WTC11 (cell line): ENCODE data around the gene ITPR1. TPM values are rescaled to one million over a fixed set of nuclear protein-coding genes. Genes with fewer than 3 reads are reported as not detected.

Experiments used
- ATAC-seq: fragments of 200-7000 bp; cut with Tn5 transposase; 2 replicates; pipeline ENCODE4 v1.10.0; 2021; ENCODE audit warnings: mild to moderate bottlenecking, moderate library complexity
- CTCF ChIA-PET: fragments of 300-600 bp; sonication (Branson Sonifier 250); formaldehyde crosslinking; loops from one replicate; lab custom pipeline; 2021; ENCODE audit warnings: antibody characterized with exemption; lab: Charles Lee
- POLR2A ChIA-PET: fragments of 350-600 bp; sonication (Branson Sonifier 250); formaldehyde crosslinking; loops from one replicate; lab custom pipeline; 2021; ENCODE audit warnings: antibody characterized with exemption; lab: Charles Lee
- DNase-seq: peaks from one replicate; pipeline ENCODE4 v3.0.0; 2021; ENCODE audit warnings: low spot score
- H3K27ac Mint-ChIP-seq: 2 replicates; pipeline ENCODE4 v1.8.0; 2021; ENCODE audit warnings: mixed read lengths
- H3K27me3 Mint-ChIP-seq: 2 replicates; pipeline ENCODE4 v1.8.0; 2021; ENCODE audit warnings: low read depth, mild to moderate bottlenecking, moderate library complexity, mixed read lengths
- H3K36me3 Mint-ChIP-seq: 2 replicates; pipeline ENCODE4 v1.8.0; 2021; ENCODE audit warnings: mixed read lengths
- H3K4me1 Mint-ChIP-seq: 2 replicates; pipeline ENCODE4 v1.8.0; 2022; ENCODE audit warnings: mixed read lengths
- H3K4me3 Mint-ChIP-seq: 2 replicates; pipeline ENCODE4 v1.8.0; 2021; ENCODE audit warnings: mild to moderate bottlenecking, moderate library complexity, mixed read lengths
- H3K9me3 Mint-ChIP-seq: 2 replicates; pipeline ENCODE4 v1.8.0; 2021; ENCODE audit warnings: mixed read lengths
- AR ChIP-seq: fragments of 250-450 bp; sonication (Bioruptor Pico); IDR thresholded peaks from 2 replicates; pipeline ENCODE4 v1.9.0; 2021; ENCODE audit warnings: mild to moderate bottlenecking
- ATF1 ChIP-seq: sonication (generic); formaldehyde crosslinking; IDR thresholded peaks from 2 replicates; pipeline ENCODE4 v1.8.1; 2023; ENCODE audit warnings: mild to moderate bottlenecking, moderate library complexity, missing genetic modification reagents
- ATF6 ChIP-seq: sonication (generic); formaldehyde crosslinking; IDR thresholded peaks from 2 replicates; pipeline ENCODE4 v1.8.1; 2023; ENCODE audit warnings: mild to moderate bottlenecking, missing genetic modification reagents
- IRF1 ChIP-seq: sonication (generic); formaldehyde crosslinking; IDR thresholded peaks from 2 replicates; pipeline ENCODE4 v1.8.0; 2023; ENCODE audit warnings: missing genetic modification reagents
- KAT7 ChIP-seq: sonication (generic); formaldehyde crosslinking; IDR thresholded peaks from 2 replicates; pipeline ENCODE4 v1.8.1; 2023; ENCODE audit warnings: missing genetic modification reagents, mild to moderate bottlenecking, borderline replicate concordance
- MAX ChIP-seq: sonication (generic); formaldehyde crosslinking; IDR thresholded peaks from 2 replicates; pipeline ENCODE4 v1.8.0; 2022; ENCODE audit warnings: mild to moderate bottlenecking, missing genetic modification reagents
- MLX ChIP-seq: sonication (generic); formaldehyde crosslinking; IDR thresholded peaks from 2 replicates; pipeline ENCODE4 v1.8.1; 2023; ENCODE audit warnings: mild to moderate bottlenecking, missing genetic modification reagents, moderate library complexity
- NFYB ChIP-seq: sonication (generic); formaldehyde crosslinking; conservative IDR thresholded peaks from 2 replicates; pipeline ENCODE4 v1.8.0; 2022; ENCODE audit warnings: low read depth, missing genetic modification reagents
- RELA ChIP-seq: sonication (generic); formaldehyde crosslinking; IDR thresholded peaks from 2 replicates; pipeline ENCODE4 v1.8.1; 2022; ENCODE audit warnings: missing genetic modification reagents, mild to moderate bottlenecking, borderline replicate concordance
- RORB ChIP-seq: fragments of 250-450 bp; sonication (Bioruptor Pico); IDR thresholded peaks from 2 replicates; pipeline ENCODE4 v1.9.0; 2021; ENCODE audit warnings: mild to moderate bottlenecking
- SMAD4 ChIP-seq: sonication (generic); formaldehyde crosslinking; IDR thresholded peaks from 2 replicates; pipeline ENCODE4 v1.8.0; 2022; ENCODE audit warnings: mild to moderate bottlenecking, missing genetic modification reagents
- STAT6 ChIP-seq: sonication (generic); formaldehyde crosslinking; conservative IDR thresholded peaks from 2 replicates; pipeline ENCODE4 v1.8.1; 2023; ENCODE audit warnings: mild to moderate bottlenecking, low read depth, missing genetic modification reagents, moderate library complexity
- TCF7 ChIP-seq: sonication (generic); formaldehyde crosslinking; IDR thresholded peaks from 2 replicates; pipeline ENCODE4 v1.8.0; 2022; ENCODE audit warnings: mild to moderate bottlenecking, low read depth, missing genetic modification reagents, moderate library complexity
- ZBTB21 ChIP-seq: sonication (generic); formaldehyde crosslinking; IDR thresholded peaks from 2 replicates; pipeline ENCODE4 v1.8.1; 2023; ENCODE audit warnings: mild to moderate bottlenecking, missing genetic modification reagents, borderline replicate concordance
- ZNF121 ChIP-seq: sonication (generic); formaldehyde crosslinking; IDR thresholded peaks from 2 replicates; pipeline ENCODE4 v1.8.0; 2023; ENCODE audit warnings: missing genetic modification reagents
- ZNF232 ChIP-seq: sonication (generic); formaldehyde crosslinking; IDR thresholded peaks from 2 replicates; pipeline ENCODE4 v1.8.0; 2022; ENCODE audit warnings: mild to moderate bottlenecking, missing genetic modification reagents
- ZNF671 ChIP-seq: fragments of 250-450 bp; sonication (Bioruptor Pico); IDR thresholded peaks from 2 replicates; pipeline ENCODE4 v1.8.0; 2021; ENCODE audit warnings: mild to moderate bottlenecking
- ZSCAN18 ChIP-seq: fragments of 250-450 bp; sonication (Bioruptor Pico); IDR thresholded peaks from 2 replicates; pipeline ENCODE4 v2.1.2; 2022; ENCODE audit warnings: mild to moderate bottlenecking, moderate library complexity
- total RNA-seq: library from RNA; stranded (reverse); gene quantifications from 3 replicates; pipeline ENCODE4 v1.2.3, GENCODE V29; 2021

The ITPR1 gene
- total RNA-seq, 1 experiment from 2014 or later: 11.8 TPM

- H3K4me3 Mint-ChIP-seq: no peak overlapping the region
- peaks cover 19% of the 10 kb centered on the region for H3K36me3 Mint-ChIP-seq
- H3K4me1 Mint-ChIP-seq: peaks cover 23% of the 10 kb centered on the region
- peaks cover 11% of the 10 kb centered on the region for H3K9me3 Mint-ChIP-seq
- H3K27ac Mint-ChIP-seq: no peak overlapping the region
- H3K27me3 Mint-ChIP-seq: no peaks in the 10 kb centered on the region
- ATAC-seq (no peak), DNase-seq (no peak)
- ChIA-PET CTCF (interaction anchor here (0.8 to 1.9 kb wide), 2 partner anchors 26 to 52 kb away, joined by 3 to 8 read pairs; no protein-coding TSS in a partner anchor), POLR2A (no interaction called here)
- no peak for TF ChIP-seq IRF1
- TF ChIP-seq MLX (CRISPR knock-in tag): no peak
- TF ChIP-seq RORB (CRISPR knock-in tag): no peak
- TF ChIP-seq ZNF671 (CRISPR knock-in tag): no peak
- no peak for TF ChIP-seq NFYB (CRISPR knock-in tag)
- TF ChIP-seq SMAD4: no peak
- no peak for TF ChIP-seq RELA
- no peak for TF ChIP-seq AR (CRISPR knock-in tag)
Measured at GRCh38 chr3:4685673-4686345, 192.7 kb downstream of the ITPR1 start.

GRCh38 chr3:4686619-4687018 is 193.5 kb downstream of the ITPR1 start:
- peaks cover 11% of the 10 kb centered on the region for H3K9me3 Mint-ChIP-seq

GRCh38 chr3:4687167-4687566 is 194.0 kb downstream of the ITPR1 start:
- peak; percentile 43 for ATAC-seq
- Mint-ChIP-seq H3K4me3 (no peak overlapping the region), H3K27ac (no peak overlapping the region), H3K27me3 (no peaks in the 10 kb centered on the region), H3K36me3 (peaks cover 21% of the 10 kb centered on the region), H3K4me1 (peaks cover 16% of the 10 kb centered on the region), H3K9me3 (peaks cover 11% of the 10 kb centered on the region)
- no peak for DNase-seq
- ChIA-PET POLR2A (no interaction called here), CTCF (interaction anchor here (0.9 kb wide), 1 partner anchor 289 kb away, joined by 3 read pairs; no protein-coding TSS in a partner anchor)
- no peak for TF ChIP-seq AR (CRISPR knock-in tag)
- TF ChIP-seq STAT6 (CRISPR knock-in tag): no peak
- TF ChIP-seq ATF6: no peak
- no peak for TF ChIP-seq MAX (CRISPR knock-in tag)
- TF ChIP-seq TCF7 (CRISPR knock-in tag): no peak

More at GRCh38 chr3:4686619-4687018, 193.5 kb downstream of the ITPR1 start:
- TF ChIP-seq ZSCAN18 (CRISPR knock-in tag) (no peak), ATF1 (no peak), ZNF121 (CRISPR knock-in tag) (no peak), KAT7 (CRISPR knock-in tag) (no peak), ZNF232 (CRISPR knock-in tag) (no peak), ZBTB21 (CRISPR knock-in tag) (no peak)
- H3K27me3 Mint-ChIP-seq: no peaks in the 10 kb centered on the region
- POLR2A ChIA-PET: no interaction called here
- no peak overlapping the region for H3K27ac Mint-ChIP-seq
- no peak for ATAC-seq
- DNase-seq: no peak
- H3K4me1 Mint-ChIP-seq: peaks cover 16% of the 10 kb centered on the region
- CTCF ChIA-PET: interaction anchor here (0.8 to 0.9 kb wide), 2 partner anchors 53 to 289 kb away, joined by 3 read pairs; no protein-coding TSS in a partner anchor
- H3K36me3 Mint-ChIP-seq: peaks cover 21% of the 10 kb centered on the region
- no peak overlapping the region for H3K4me3 Mint-ChIP-seq
